Smooth muscle cell of the brain vasculature (primary cell): ENCODE data around the gene ARTN.

Source experiments
- DNase-seq: peaks from one replicate; pipeline ENCODE4 v3.0.0-alpha.2; 2012; ENCODE audit warnings: low read depth, low spot score

The ARTN gene, protein sequence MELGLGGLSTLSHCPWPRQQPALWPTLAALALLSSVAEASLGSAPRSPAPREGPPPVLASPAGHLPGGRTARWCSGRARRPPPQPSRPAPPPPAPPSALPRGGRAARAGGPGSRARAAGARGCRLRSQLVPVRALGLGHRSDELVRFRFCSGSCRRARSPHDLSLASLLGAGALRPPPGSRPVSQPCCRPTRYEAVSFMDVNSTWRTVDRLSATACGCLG

GRCh38 chr1:43933386-43934100 is at the start of gene ARTN:
TSS of gene ARTN (plus strand) at chr1:43933801. CDS start at chr1:43935657, 1,856 bp downstream.
- no peak for DNase-seq

DNA sequence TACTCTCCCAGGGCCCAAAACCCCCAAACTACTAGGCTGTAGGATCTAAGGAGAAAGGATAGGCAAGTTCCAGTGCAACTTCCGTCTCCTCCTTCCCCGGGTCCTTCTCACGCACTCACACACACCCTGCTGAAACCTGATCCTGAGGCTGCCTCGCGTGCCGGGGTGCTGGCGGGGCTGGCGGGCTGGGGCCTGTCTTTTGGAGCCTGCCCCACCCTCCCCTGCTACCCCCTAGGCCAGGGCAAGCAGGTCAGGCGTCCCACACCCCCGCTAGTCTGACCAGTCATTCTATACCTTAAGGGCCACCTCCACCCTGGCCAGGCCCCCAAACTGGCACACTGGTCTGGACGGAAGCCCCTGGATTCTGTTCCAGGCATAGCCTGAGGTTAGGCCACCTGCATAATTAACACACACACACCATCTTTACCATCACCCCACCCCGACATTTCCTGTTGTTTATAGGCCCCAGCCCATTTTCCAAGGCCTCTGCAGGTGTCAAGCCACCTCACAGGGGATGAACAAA is 48.3 kb upstream of the ARTN start:
- DNase-seq: no peak

GRCh38 chr1:43887748-43888147 is 45.9 kb upstream of the ARTN start:
- DNase-seq: no peak

DNA sequence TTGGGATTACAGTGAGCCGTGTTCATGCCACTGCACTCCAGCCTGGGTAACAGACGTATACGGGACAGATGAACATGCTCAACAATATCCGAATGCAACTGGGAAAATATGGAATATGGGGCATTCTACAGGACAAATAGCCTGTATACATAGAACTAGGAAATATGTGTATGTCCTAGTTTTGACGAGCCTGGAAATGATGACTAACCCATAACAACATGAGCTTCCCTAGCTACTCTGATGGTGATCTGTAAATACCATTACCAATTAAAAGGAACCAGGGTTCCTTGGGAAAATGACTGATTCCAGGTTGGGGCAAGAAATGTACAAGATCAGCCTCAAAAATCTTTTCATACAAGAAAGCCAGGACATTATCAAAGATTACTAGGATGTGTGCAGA is 42.8 kb upstream of the ARTN start:
- no peak for DNase-seq

- no peak for DNase-seq
Measured at GRCh38 chr1:43893006-43893405, 40.6 kb upstream of the ARTN start.

GRCh38 chr1:43898981-43899380 is 34.6 kb upstream of the ARTN start:
- DNase-seq: no peak

- DNase-seq: no peak
Measured at GRCh38 chr1:43900386-43900785, 33.2 kb upstream of the ARTN start.

- no peak for DNase-seq
Measured at GRCh38 chr1:43901196-43901961, 32.2 kb upstream of the ARTN start.

GRCh38 chr1:43902058-43902831 is 31.4 kb upstream of the ARTN start:
- DNase-seq: no peak

DNA sequence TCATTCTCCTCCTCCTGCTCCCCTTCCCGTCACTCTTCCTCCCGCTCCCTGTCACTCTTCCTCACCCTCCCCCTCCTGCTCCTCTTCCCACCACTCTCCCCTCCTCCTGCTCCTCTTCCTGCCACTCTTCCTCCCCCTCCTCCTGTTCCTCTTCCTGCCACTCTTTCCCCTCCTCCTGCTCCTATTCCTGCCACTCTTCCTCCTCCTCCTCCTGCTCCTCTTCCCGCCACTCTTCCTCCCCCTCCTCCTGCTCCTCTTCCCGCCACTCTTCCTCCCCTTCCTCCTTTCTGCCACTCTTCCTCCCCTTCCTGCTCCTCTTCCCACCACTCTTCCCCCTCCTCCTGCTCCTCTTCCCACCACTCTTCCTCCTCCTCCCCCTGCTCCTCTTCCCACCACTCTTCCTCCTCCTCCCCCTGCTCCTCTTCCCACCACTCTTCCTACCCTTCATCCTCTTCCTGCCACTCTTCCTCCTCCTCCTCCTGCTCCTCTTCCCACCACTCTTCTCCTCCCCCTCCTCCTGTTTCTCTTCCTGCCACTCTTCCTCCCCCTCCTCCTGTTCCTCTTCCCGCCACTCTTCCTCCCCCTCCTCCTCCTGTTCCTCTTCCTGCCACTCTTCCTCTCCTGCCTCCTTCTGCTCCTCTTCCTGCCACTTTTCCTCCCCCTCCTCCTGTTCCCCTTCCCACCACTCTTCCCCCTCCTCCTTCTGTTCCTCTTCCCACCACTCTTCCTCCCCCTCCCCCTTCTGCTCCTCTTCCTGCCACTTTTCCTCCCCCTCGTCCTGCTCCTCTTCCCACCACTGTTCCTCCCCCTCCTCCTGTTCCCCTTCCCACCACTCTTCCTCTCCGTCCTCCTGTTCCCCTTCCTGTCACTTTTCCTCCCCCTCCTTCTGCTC is 28.7 kb upstream of the ARTN start:
- DNase-seq: no peak

DNA sequence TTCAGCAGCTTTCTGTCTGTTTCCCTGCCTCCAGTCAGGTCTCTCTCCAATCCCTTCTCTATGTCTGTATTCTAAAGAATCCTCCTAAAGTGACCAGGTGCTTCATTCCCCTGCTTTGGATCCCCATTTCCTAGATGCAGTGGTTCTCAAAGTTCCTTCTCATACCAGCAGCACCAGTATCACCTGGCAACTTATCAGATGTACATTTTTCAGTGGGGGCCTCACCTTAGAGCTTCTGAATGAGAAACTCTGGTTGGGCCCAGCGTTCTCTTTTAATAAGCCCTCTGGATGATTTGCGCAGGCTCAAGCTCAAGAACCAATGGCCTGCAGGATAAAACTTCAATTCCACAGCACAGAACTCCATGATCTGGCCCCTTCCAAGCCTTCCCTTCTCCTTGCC is 25.4 kb upstream of the ARTN start:
- DNase-seq: no peak

- DNase-seq: no peak
Measured at GRCh38 chr1:43908858-43909257, 24.7 kb upstream of the ARTN start.

GRCh38 chr1:43910343-43910742 is 23.3 kb upstream of the ARTN start:
- no peak for DNase-seq

- DNase-seq: no peak
Measured at GRCh38 chr1:43912607-43913006, 21.0 kb upstream of the ARTN start.

GRCh38 chr1:43913051-43913501 is 20.5 kb upstream of the ARTN start:
- no peak for DNase-seq

DNA sequence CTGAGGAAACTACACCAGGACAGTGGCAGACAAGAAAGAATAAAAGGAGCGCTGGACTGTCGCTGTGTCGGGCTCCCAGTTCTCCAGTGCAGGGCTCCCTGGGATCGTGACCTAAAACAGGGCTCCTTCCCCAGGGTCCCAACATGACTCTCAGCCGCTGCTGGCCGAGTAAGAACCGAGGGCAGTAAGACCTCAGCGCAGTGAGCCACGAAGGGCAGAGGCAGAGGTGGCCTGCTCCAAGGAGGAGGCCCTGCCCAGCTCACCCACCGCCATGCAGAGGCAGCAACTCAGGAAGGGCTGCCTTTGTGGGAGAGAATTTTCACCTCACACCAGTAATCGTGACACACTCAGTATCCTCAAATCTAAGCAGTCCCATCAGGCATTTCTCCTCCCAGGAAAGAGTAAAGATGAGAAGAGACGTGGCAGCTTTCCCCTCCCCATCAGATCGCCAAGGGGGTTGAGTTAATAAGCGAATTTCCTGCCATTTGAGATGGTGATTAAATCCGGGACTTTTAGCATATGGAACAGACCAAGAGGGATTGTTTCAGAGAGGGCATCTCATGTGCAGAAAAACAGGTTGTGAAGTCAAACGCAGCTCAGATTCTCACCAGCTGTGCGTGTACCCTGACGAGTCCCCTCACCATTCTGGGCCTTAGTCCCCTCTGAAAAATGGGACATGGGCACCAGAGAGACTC is 19.8 kb upstream of the ARTN start:
- DNase-seq: no peak

DNA sequence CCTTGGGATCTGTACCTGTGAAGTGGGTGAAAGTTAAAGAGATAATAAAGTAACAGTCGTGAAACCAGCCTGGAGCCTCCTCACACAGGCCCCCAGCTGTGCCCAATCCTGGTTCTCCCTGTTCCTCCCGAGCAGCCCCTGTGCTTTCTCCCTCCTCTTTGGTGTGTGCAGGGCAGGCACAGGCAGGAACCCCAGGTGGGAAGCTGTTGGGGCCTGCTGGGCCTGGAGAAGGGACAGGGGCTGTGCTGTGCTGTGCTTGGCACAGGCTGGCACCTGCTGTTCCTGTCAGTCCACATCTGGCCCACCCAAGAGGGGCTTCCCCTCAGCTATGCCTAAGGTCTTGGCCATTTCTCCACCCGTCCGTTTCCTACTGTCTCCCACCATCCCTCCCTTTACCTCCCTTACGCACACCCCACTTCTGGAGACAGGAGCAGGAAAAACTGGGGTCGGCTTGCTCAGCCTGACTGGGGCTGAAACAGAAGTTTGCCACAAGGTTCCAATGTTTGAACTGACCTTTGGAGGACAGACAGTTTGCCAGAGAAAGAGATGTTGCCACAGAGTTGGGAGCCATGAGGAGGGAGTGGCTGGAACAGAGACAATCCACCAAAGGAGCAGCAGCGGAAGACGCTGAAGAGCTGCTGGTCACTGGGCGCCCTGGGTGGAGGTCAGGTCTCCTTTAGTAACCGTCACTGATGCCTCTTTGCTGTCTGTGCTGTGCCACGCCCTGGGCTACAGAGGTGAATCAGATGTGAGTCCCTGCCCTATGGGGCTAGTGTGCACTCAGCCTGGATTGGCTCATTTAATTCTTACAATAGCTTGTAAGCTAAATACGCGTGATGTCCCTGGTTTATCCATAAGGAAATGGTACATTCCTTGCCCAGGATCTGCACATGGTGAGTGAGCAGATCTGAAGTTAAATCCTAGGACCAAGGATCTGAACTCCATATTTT is 18.8 kb upstream of the ARTN start:
- DNase-seq: no peak

- DNase-seq: no peak
Measured at GRCh38 chr1:43919906-43920305, 13.7 kb upstream of the ARTN start.

DNA sequence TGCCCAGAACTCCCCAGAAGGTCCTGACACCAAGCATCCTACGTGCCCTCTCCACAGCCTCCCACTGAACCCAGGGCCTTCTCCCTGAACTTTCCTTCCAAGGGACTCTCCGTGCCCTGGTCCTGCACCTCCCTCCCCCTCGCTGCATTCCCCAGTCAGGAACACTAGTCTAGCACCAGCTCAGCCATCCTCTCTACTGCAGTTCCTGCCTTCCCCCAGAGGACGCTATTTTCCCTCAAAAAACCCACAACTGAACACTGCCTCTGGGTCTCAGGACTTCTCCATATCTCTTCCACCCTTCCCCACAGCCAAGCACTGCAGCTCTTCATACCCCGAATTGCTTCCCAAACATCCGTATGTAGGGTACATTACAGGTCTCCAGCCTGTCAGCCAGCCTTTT is 12.6 kb upstream of the ARTN start:
- DNase-seq: no peak
